NCI-H1930 (cell line): ENCODE measurements around the gene PTGES.

ENCODE experiments used
- DNase-seq, 2 experiments: peaks; one replicate each; lab custom pipeline; 2025; lab: John Stamatoyannopoulos, UW

Gene PTGES

GRCh38 chr9:129717991-129718390 is 34.9 kb downstream of the PTGES start:
- DNase-seq = no peak

- no peak for DNase-seq
Observed at GRCh38 chr9:129716091-129716490, 36.8 kb downstream of the PTGES start.

GRCh38 chr9:129714511-129715061 is 38.3 kb downstream of the PTGES start:
- DNase-seq = no peak

- DNase-seq = no peak
Observed at GRCh38 chr9:129713402-129713679, 39.5 kb downstream of the PTGES start.

- DNase-seq = no peak
Observed at GRCh38 chr9:129712634-129713401, 40.0 kb downstream of the PTGES start.

- no peak for DNase-seq
Observed at GRCh38 chr9:129710169-129710453, 42.7 kb downstream of the PTGES start.

GRCh38 chr9:129709438-129710168 is 43.2 kb downstream of the PTGES start:
- no peak for DNase-seq

GRCh38 chr9:129708793-129709192 is 44.0 kb downstream of the PTGES start:
- no peak for DNase-seq

- no peak for DNase-seq
Observed at GRCh38 chr9:129704807-129705206, 48.0 kb downstream of the PTGES start.

- DNase-seq = no peak
Observed at GRCh38 chr9:129703667-129704355, 49.0 kb downstream of the PTGES start.

GRCh38 chr9:129702589-129703520 is 50.0 kb downstream of the PTGES start:
- no peak for DNase-seq

GRCh38 chr9:129701549-129701948 is 51.3 kb downstream of the PTGES start:
- no peak for DNase-seq

GRCh38 chr9:129701054-129701453 is 51.8 kb downstream of the PTGES start:
- no peak for DNase-seq

GRCh38 chr9:129698254-129698757 is 54.5 kb downstream of the PTGES start:
- no peak for DNase-seq

GRCh38 chr9:129697656-129698253 is 55.1 kb downstream of the PTGES start:
- no peak for DNase-seq

- peak in 1 of 2 experiments; percentile 25 for DNase-seq
Observed at GRCh38 chr9:129696944-129697655, 55.7 kb downstream of the PTGES start.

- no peak for DNase-seq
Observed at GRCh38 chr9:129695870-129696269, 57.0 kb downstream of the PTGES start.

- no peak for DNase-seq
Observed at GRCh38 chr9:129694243-129694646, 58.6 kb downstream of the PTGES start.

- DNase-seq = no peak
Observed at GRCh38 chr9:129693741-129694140, 59.1 kb downstream of the PTGES start.

GRCh38 chr9:129692534-129692933 is 60.3 kb downstream of the PTGES start:
- no peak for DNase-seq
